HUES48 (cell line): ENCODE measurements around the gene MYCBP2.
"Not testable (repeated sequence)": the region's sequence is repeated elsewhere in the genome, so short reads cannot be mapped to it uniquely, and the experiment has no call there.

Experiments used
- H3K27ac ChIP-seq: one replicate; pipeline ENCODE4 v1.7.0; 2013; ENCODE audit warnings: low read depth, low read length, inconsistent platforms
- H3K27me3 ChIP-seq: 2 replicates; pipeline ENCODE4 v1.6.1; 2013; ENCODE audit warnings: mild to moderate bottlenecking, low read length; ENCODE audit not compliant: control insufficient read depth, insufficient read depth
- H3K36me3 ChIP-seq: 2 replicates; pipeline ENCODE4 v1.6.1; 2013; ENCODE audit warnings: low read length; ENCODE audit not compliant: control insufficient read depth, insufficient read depth
- H3K4me1 ChIP-seq: 2 replicates; pipeline ENCODE4 v1.6.1; 2013; ENCODE audit warnings: mild to moderate bottlenecking, low read length; ENCODE audit not compliant: control insufficient read depth, insufficient read depth
- H3K4me3 ChIP-seq: 2 replicates; pipeline ENCODE4 v1.5.1; 2013; ENCODE audit warnings: mild to moderate bottlenecking, low read depth, low read length
- H3K9ac ChIP-seq: 2 replicates; pipeline ENCODE4 v1.6.1; 2013; ENCODE audit warnings: mild to moderate bottlenecking, low read depth, low read length, moderate library complexity
- H3K9me3 ChIP-seq: 2 replicates; pipeline ENCODE4 v1.6.1; 2013; ENCODE audit warnings: low read length; ENCODE audit not compliant: control insufficient read depth, insufficient read depth

The MYCBP2 gene

DNA sequence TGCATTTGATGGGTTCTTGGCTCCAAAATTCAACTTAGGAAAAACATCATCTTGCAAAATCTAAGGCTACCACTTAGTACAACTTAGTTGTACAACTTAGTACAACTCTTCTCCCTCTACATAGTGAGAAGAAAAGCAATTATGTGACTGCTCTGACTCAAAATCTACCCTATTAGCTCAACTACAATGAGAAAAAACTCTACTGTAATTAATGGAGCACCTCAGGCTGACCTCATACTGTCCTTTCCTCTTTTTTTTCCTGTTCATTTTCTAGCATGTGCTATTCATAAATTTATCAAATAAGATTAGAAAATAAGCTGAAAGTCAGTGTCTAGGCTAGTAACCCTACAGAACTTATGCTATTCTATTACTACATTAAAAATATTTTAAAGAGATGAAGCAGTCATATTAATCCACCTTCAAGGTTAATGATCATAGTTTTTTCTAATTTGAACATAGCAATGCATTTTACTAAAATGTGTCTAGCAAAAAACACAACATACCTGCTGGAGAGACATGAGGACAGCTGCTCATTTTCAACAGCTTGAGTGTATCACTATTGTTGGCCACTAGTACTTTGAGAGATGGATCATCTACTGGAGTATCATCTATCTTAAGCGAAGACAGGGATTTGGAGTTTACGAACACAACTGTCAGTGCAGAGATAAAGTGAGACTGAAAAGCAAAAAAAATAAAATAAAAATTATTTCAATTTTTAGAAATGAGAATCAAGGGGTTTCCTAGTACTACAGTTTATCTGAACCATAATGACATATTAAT lies 311.8 kb downstream of the MYCBP2 start:
- Histone ChIP-seq H3K4me1 (no peaks in the 10 kb centered on the region), H3K9ac (no peak overlapping the region), H3K4me3 (no peak overlapping the region), H3K9me3 (no peaks in the 10 kb centered on the region), H3K36me3 (peaks cover 86% of the 10 kb centered on the region), H3K27ac (no peak overlapping the region), H3K27me3 (no peaks in the 10 kb centered on the region)

DNA sequence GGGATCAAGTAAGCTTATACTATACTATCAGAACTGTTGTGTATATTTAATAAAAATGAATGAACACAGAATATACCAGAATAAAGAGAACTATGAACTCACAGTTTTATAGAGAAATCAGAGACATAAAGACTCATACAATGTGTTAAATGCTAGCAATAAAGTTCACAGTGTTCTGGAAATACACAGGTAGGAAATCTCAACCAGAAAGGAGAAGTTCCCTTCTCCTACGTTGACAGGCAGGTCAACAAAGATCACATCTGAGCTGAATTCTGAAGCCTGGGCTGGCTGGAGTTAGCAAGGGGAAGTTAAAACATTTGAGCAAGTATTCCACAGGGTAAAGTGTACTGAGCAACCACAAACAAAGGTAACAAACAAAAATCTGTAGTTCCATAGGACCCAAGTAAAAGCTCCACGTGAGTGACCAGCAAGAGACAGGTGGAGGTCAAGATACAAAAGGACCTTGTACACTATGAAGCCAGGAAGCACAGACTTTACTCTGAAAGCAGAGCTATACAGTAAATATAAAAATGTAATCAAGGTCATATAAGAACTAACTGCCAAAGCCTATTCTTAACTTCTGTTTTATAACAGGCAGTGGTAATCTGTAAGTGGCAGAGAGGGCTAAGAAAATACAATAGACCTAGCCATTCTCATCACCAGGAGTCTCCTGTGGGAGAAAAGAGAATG lies 312.9 kb downstream of the MYCBP2 start:
- Histone ChIP-seq H3K9me3 (no peaks in the 10 kb centered on the region), H3K36me3 (peaks cover 89% of the 10 kb centered on the region), H3K9ac (no peak overlapping the region), H3K4me3 (no peak overlapping the region), H3K27ac (no peak overlapping the region), H3K4me1 (no peaks in the 10 kb centered on the region), H3K27me3 (no peaks in the 10 kb centered on the region)

DNA sequence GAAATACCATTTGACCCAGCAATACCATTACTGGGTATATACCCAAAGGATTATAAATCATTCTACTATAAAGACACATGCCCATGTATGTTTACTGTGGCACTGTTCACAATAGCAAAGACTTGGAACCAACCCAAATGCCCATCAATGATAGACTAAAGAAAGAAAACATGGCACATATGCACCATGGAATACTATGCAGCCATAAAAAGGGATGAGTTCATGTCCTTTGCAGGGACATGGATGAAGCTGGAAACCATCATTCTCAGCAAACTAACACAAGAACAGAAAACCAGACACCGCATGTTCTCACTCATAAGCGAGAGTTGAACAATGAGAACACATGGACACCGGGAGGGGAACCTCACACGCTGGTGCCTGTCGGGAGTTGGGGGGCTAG lies 317.2 kb downstream of the MYCBP2 start:
- not testable (repeated sequence) for H3K27me3 ChIP-seq, H3K9me3 ChIP-seq, H3K27ac ChIP-seq, H3K4me1 ChIP-seq, H3K9ac ChIP-seq, H3K4me3 ChIP-seq
- peaks cover 83% of the 10 kb centered on the region for H3K36me3 ChIP-seq

DNA sequence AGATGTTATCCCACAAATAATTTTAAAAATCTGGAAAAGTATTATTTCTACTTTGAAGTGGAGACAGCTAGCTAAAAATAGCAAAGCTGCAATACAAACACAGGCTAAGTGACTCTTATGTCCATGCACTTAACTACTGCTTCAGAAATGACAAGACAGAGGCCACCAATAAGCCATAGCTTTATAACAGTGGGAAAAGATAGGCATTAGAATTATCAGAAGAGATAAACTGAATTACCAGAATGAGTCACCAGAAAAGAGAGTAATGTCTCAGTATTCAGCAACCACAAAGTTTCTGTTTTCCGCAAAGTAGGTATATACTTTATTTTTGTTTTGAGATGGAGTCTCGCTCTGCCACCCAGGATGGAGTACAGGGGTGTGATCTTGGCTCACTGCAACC lies 317.9 kb downstream of the MYCBP2 start:
- Histone ChIP-seq H3K9me3 (no peaks in the 10 kb centered on the region), H3K36me3 (peaks cover 76% of the 10 kb centered on the region), H3K9ac (no peak overlapping the region), H3K27ac (no peak overlapping the region), H3K27me3 (no peaks in the 10 kb centered on the region), H3K4me3 (no peak overlapping the region), H3K4me1 (no peaks in the 10 kb centered on the region)

DNA sequence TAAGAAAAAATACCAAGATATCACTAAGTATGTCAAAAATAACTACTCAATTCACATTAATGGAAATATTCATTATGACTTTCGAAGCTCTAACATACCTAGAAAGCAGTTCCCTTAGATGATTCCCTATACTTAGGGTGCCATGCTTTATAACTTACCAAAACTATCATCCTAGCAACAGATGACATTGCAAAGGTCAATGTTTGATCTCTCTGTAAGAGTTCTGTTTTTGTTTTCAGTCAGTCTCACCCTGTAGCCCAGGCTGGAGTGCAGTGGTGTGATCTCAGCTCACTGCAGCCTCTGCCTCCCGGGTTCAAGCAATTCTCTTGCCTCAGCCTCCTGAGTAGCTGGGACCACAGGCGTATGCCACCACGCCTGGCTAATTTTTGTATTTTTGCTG lies 318.6 kb downstream of the MYCBP2 start:
- H3K9ac ChIP-seq, H3K4me3 ChIP-seq, H3K4me1 ChIP-seq, H3K27me3 ChIP-seq, H3K9me3 ChIP-seq, H3K27ac ChIP-seq: not testable (repeated sequence)
- H3K36me3 ChIP-seq, result peaks cover 69% of the 10 kb centered on the region

DNA sequence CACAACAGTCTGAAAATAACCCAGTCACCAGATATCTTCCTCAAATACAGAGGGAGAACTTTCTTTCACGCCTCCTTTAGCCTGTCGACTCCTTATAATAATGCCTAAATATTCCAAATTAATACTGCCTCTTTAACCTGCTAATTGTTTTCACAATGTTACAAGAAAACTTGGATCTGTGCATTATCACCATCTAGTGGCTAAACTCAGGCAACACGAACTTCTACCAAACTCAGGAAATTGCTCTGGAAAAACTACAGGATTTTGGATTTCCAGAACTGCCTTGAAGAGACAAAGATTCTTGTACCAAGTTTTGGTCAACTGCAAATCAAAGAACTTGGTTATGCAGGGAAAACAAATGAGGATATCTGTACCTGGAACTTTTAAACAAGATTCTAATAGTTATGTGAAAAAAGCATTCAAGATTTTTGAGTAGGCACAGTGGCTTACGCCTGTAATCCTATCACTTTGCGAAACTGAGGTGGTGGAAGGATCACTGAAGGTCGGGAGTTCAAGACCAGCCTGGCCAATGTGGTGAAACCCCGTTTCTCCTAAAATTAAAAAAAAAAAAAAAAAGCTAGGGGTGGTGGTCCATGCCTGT lies 324.2 kb downstream of the MYCBP2 start:
- H3K9ac ChIP-seq, result no peak overlapping the region
- H3K4me3 ChIP-seq, result no peak overlapping the region
- peaks cover 57% of the 10 kb centered on the region for H3K36me3 ChIP-seq
- H3K4me1 ChIP-seq, result no peaks in the 10 kb centered on the region
- H3K27ac ChIP-seq, result no peak overlapping the region
- H3K9me3 ChIP-seq, result no peaks in the 10 kb centered on the region
- no peaks in the 10 kb centered on the region for H3K27me3 ChIP-seq

DNA sequence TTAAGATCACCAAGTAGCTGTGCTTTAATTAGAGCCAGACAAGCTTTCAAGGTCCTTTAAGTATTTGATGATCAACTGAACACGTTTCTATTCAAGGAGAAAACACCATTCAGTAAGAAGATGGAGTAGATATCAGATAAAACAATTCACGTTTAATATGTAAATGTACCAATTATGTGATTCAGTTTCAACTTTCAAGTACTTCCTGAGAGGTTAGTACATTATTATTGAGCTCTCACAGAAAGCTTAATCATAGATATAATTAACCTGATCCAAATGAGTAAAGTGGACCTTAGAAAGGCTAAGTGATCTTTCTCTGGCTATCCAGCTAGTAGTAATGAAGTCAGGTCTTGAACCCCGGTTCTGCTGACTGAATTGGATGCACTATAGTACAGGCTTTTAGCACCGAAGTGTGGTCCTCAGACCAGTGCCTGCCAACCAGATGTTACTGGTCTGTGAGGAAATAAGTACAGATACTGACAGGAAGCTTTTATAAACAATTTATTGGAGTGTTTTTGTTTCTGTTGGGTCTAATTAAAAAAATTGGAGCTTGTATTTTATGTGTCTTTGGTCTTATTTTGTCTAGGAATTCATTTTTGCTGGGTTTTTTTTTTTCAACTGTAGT lies 324.8 kb downstream of the MYCBP2 start:
- H3K9me3 ChIP-seq, result no peaks in the 10 kb centered on the region
- no peak overlapping the region for H3K27ac ChIP-seq
- H3K27me3 ChIP-seq, result no peaks in the 10 kb centered on the region
- no peak overlapping the region for H3K9ac ChIP-seq
- H3K4me3 ChIP-seq, result no peak overlapping the region
- H3K4me1 ChIP-seq, result no peaks in the 10 kb centered on the region
- peaks cover 51% of the 10 kb centered on the region for H3K36me3 ChIP-seq

DNA sequence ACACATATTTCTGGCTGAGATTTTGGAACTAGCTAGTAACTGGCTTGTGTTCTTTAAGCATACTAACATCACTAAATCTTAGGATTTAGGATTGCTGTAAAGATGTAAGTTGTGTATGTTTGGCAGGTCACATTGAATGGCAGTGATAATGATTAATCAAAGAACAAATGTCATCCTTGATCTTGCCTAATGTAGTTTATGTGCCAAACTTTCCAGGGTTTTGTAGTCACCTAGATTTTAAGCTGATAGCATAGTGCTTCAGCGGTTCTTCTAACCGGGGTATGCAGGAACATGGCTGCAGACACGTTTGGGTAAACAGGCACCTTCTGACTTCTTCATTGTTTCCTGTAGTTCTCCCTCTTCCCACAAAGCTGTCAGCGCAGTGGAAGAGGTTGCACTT lies 325.4 kb downstream of the MYCBP2 start:
- Histone ChIP-seq H3K27me3 (no peaks in the 10 kb centered on the region), H3K4me3 (no peak overlapping the region), H3K9ac (no peak overlapping the region), H3K36me3 (peaks cover 48% of the 10 kb centered on the region), H3K27ac (no peak overlapping the region), H3K9me3 (no peaks in the 10 kb centered on the region), H3K4me1 (no peaks in the 10 kb centered on the region)

DNA sequence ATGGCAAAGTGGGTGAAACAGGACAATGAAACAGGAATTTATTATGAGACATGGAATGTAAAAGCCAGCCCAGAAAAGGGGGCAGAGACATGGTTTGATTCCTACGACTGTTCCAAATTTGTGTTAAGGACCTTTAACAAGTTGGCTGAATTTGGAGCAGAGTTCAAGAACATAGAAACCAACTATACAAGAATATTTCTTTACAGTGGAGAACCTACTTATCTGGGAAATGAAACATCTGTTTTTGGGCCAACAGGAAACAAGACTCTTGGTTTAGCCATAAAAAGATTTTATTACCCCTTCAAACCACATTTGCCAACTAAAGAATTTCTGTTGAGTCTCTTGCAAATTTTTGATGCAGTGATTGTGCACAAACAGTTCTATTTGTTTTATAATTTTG lies 326.4 kb downstream of the MYCBP2 start:
- Histone ChIP-seq H3K9ac (no peak overlapping the region), H3K27ac (no peak overlapping the region), H3K4me3 (no peak overlapping the region), H3K4me1 (no peaks in the 10 kb centered on the region), H3K9me3 (no peaks in the 10 kb centered on the region), H3K36me3 (peaks cover 51% of the 10 kb centered on the region), H3K27me3 (no peaks in the 10 kb centered on the region)
